Breast epithelium (tissue), 4 donors: Measurements from ENCODE around the gene CDH6. TPM values are rescaled to one million over a fixed set of nuclear protein-coding genes. Genes with fewer than 3 reads are reported as not detected.

ENCODE experiments used
- DNase-seq, 2 donors: peaks; one replicate each; pipeline ENCODE4 v3.0.0-alpha.2; 2019; ENCODE audit warnings: low spot score in 2 of 2
- H3K27ac ChIP-seq, 2 donors: fragments of 200-600 bp; sonication (generic) in 1 of 2; one replicate each; pipeline ENCODE4 v1.5.1; 2016 to 2019; ENCODE audit warnings: mild to moderate bottlenecking in 1 of 2
- H3K27me3 ChIP-seq, 2 donors: fragments of 200-600 bp; sonication (generic) in 1 of 2; one replicate each; pipeline versions ENCODE4 v1.5.1 to v1.6.0; 2017 to 2019; ENCODE audit warnings: control low read depth in 1 of 2, mild to moderate bottlenecking in 1 of 2
- H3K36me3 ChIP-seq: fragments of 200-600 bp; one replicate; pipeline ENCODE4 v1.5.1; 2019
- H3K4me1 ChIP-seq, 2 donors: fragments of 200-600 bp; sonication (generic); one replicate each; pipeline ENCODE4 v1.5.1; 2016 to 2019; ENCODE audit warnings: control low read depth in 1 of 2
- H3K4me3 ChIP-seq, 3 donors: fragments of 200-600 bp; sonication (generic); 1 replicate in 2 of 3; 2 replicates in 1 of 3; pipeline ENCODE4 v1.5.1; 2016 to 2019; ENCODE audit warnings: mild to moderate bottlenecking in 3 of 3, moderate library complexity in 2 of 3
- H3K9me3 ChIP-seq, 2 donors: fragments of 200-600 bp; sonication (generic) in 1 of 2; one replicate each; pipeline ENCODE4 v1.5.1; 2016 to 2019; ENCODE audit warnings: control low read depth in 1 of 2
- CTCF ChIP-seq, 3 donors: fragments of 450-650 bp; IDR thresholded peaks; one replicate each; pipeline ENCODE4 v1.5.1; 2016 to 2017; ENCODE audit warnings: antibody characterized with exemption in 3 of 3, mild to moderate bottlenecking in 3 of 3, moderate library complexity in 3 of 3
- POLR2A ChIP-seq: fragments of 450-650 bp; IDR thresholded peaks from one replicate; pipeline ENCODE4 v1.6.1; 2016; ENCODE audit warnings: antibody characterized with exemption, mild to moderate bottlenecking, moderate library complexity
- POLR2AphosphoS5 ChIP-seq, 3 donors: sonication (generic); formaldehyde crosslinking; IDR thresholded peaks; one replicate each; pipeline ENCODE4 v1.6.1; 2017; ENCODE audit warnings: antibody characterized with exemption in 3 of 3
- intact Hi-C: fragments of 100-400 bp; cut with DNase I; formaldehyde crosslinking; loops from one replicate; pipeline ENCODE4 v1.15.1; 2023; ENCODE audit warnings: low total_unique reads
- total RNA-seq, 3 donors: library from RNA; depleted of rRNA; stranded (reverse); fragments of >200 nt; gene quantifications; one replicate each; pipeline ENCODE4 v1.1.0, GENCODE V29; 2016

The CDH6 gene
- total RNA-seq, 3 donors from 2014 or later, result 1.4 to 4.8 (median 3.9) TPM

- no peak for TF ChIP-seq POLR2A
- TF ChIP-seq POLR2AphosphoS5 (IDR thresholded peaks at IDR 0.05), result no peak
- Histone ChIP-seq H3K36me3 (no peaks in the 10 kb centered on the region), H3K4me3 (no peak overlapping the region), H3K27ac (no peak overlapping the region), H3K9me3 (no peaks in the 10 kb centered on the region), H3K27me3 (no peaks in the 10 kb centered on the region), H3K4me1 (no peaks in the 10 kb centered on the region)
- intact Hi-C loops, result no loop called here
- no peak for DNase-seq
These were observed 35.8 kb downstream of the CDH6 start for GRCh38 chr5:31229266-31229665.

GRCh38 chr5:31231177-31231838, 37.8 kb downstream of the CDH6 start:
- H3K27me3 ChIP-seq, result no peaks in the 10 kb centered on the region
- H3K36me3 ChIP-seq, result no peaks in the 10 kb centered on the region
- intact Hi-C loops, result no loop called here
- no peaks in the 10 kb centered on the region for H3K4me1 ChIP-seq
- H3K4me3 ChIP-seq, result no peak overlapping the region
- H3K27ac ChIP-seq, result no peak overlapping the region
- no peak for DNase-seq
- TF ChIP-seq POLR2A (no peak), CTCF (IDR thresholded peaks at IDR 0.05) (no peak), POLR2AphosphoS5 (IDR thresholded peaks at IDR 0.05) (no peak)
- no peaks in the 10 kb centered on the region for H3K9me3 ChIP-seq

- no peaks in the 10 kb centered on the region for H3K27me3 ChIP-seq
- no peaks in the 10 kb centered on the region for H3K36me3 ChIP-seq
- H3K4me3 ChIP-seq, result no peak overlapping the region
- no peaks in the 10 kb centered on the region for H3K9me3 ChIP-seq
- TF ChIP-seq POLR2A (no peak), CTCF (IDR thresholded peaks at IDR 0.05) (peak in 1 of 3 donors; percentile 27)
- intact Hi-C loops, result no loop called here
- DNase-seq, result no peak
- H3K4me1 ChIP-seq, result no peaks in the 10 kb centered on the region
- H3K27ac ChIP-seq, result no peak overlapping the region
These were observed 38.9 kb downstream of the CDH6 start for GRCh38 chr5:31232273-31232888.

GRCh38 chr5:31235381-31235780, 41.9 kb downstream of the CDH6 start:
- Histone ChIP-seq H3K36me3 (no peaks in the 10 kb centered on the region), H3K9me3 (no peaks in the 10 kb centered on the region), H3K27me3 (no peaks in the 10 kb centered on the region), H3K4me1 (no peaks in the 10 kb centered on the region), H3K27ac (no peak overlapping the region), H3K4me3 (no peak overlapping the region)
- TF ChIP-seq POLR2A (no peak), CTCF (IDR thresholded peaks at IDR 0.05) (no peak), POLR2AphosphoS5 (IDR thresholded peaks at IDR 0.05) (no peak)
- intact Hi-C loops, result no loop called here
- DNase-seq, result no peak

- Histone ChIP-seq H3K9me3 (no peaks in the 10 kb centered on the region), H3K27me3 (no peaks in the 10 kb centered on the region), H3K4me3 (no peak overlapping the region), H3K4me1 (no peaks in the 10 kb centered on the region), H3K36me3 (no peaks in the 10 kb centered on the region), H3K27ac (no peak overlapping the region)
- DNase-seq, result no peak
- TF ChIP-seq POLR2A, result no peak
- no peak for TF ChIP-seq POLR2AphosphoS5 (IDR thresholded peaks at IDR 0.05)
- TF ChIP-seq CTCF (IDR thresholded peaks at IDR 0.05), result no peak
- intact Hi-C loops, result no loop called here
These were observed 42.9 kb downstream of the CDH6 start for GRCh38 chr5:31236339-31236738.
